Retinal pigment epithelial cell (primary cell): ENCODE data around the gene P2RX6.
"Not testable (repeated sequence)": the region's sequence is repeated elsewhere in the genome, so short reads cannot be mapped to it uniquely, and the experiment has no call there.

Experiments used
- DNase-seq: peaks from one replicate; pipeline ENCODE4 v3.0.0-alpha.2; 2010; ENCODE audit warnings: low read depth
- H3K4me3 ChIP-seq: 2 replicates; pipeline ENCODE4 v1.5.1; 2011; ENCODE audit warnings: mild to moderate bottlenecking, low read length, control low read depth, moderate library complexity
- CTCF ChIP-seq: conservative IDR thresholded peaks from 2 replicates; pipeline ENCODE4 v1.5.1; 2011; ENCODE audit warnings: low read depth, low read length, control low read depth, inconsistent platforms

Gene P2RX6

GRCh38 chr22:21055880-21056319 is 40.9 kb downstream of the P2RX6 start:
- no peak overlapping the region for H3K4me3 ChIP-seq

GRCh38 chr22:21060363-21060762 is 45.4 kb downstream of the P2RX6 start:
- H3K4me3 ChIP-seq, DNase-seq: not testable (repeated sequence)

More at GRCh38 chr22:21055880-21056319, 40.9 kb downstream of the P2RX6 start:
- no peak for DNase-seq
- TF ChIP-seq CTCF = no peak

GRCh38 chr22:21061660-21062321 is 46.8 kb downstream of the P2RX6 start:
- H3K4me3 ChIP-seq, DNase-seq: not testable (repeated sequence)

GRCh38 chr22:21064425-21064824 is 49.5 kb downstream of the P2RX6 start:
- not testable (repeated sequence) for DNase-seq

GRCh38 chr22:21064917-21065864 is 50.2 kb downstream of the P2RX6 start:
- TF ChIP-seq CTCF = no peak
- H3K4me3 ChIP-seq = no peak overlapping the region
- no peak for DNase-seq

More at GRCh38 chr22:21064425-21064824, 49.5 kb downstream of the P2RX6 start:
- not testable (repeated sequence) for H3K4me3 ChIP-seq

GRCh38 chr22:21067075-21067900 is 52.3 kb downstream of the P2RX6 start:
- TF ChIP-seq CTCF = no peak
- no peak overlapping the region for H3K4me3 ChIP-seq
- no peak for DNase-seq

GRCh38 chr22:21067901-21068680 is 53.1 kb downstream of the P2RX6 start:
- no peak for TF ChIP-seq CTCF
- no peak for DNase-seq
- H3K4me3 ChIP-seq = no peak overlapping the region
